Adrenal gland (tissue), 5 donors: ENCODE data around the gene RNLS.

Experiments
- CTCF ChIP-seq, 6 experiments: fragments of 450-650 bp in 4 of 6; fragments of 200-600 bp in 2 of 6; sonication (generic) in 1 of 6; IDR thresholded peaks; 1 replicate in 5 of 6; 2 replicates in 1 of 6; pipeline versions ENCODE4 v1.5.1 to v1.8.0; 2016 to 2021; ENCODE audit warnings: antibody characterized with exemption in 6 of 6, mild to moderate bottlenecking in 2 of 6, moderate library complexity in 1 of 6
- POLR2A ChIP-seq, 2 donors: fragments of 450-650 bp; IDR thresholded peaks; one replicate each; pipeline ENCODE4 v1.6.1; 2017; ENCODE audit warnings: antibody characterized with exemption in 2 of 2, mild to moderate bottlenecking in 2 of 2, moderate library complexity in 1 of 2
- donor health status: DM: no; HTN: no; CAD: no.

GRCh38 chr10:88260329-88261051 is 322.6 kb downstream of the RNLS start:
- TF ChIP-seq CTCF (IDR thresholded peaks at IDR 0.05) (no peak), POLR2A (IDR thresholded peaks at IDR 0.05) (no peak)
